NCI-H2196 (cell line): Measurements from ENCODE around the gene SSPN.

ENCODE experiments used
- DNase-seq: peaks from one replicate; lab custom pipeline; 2025; ENCODE audit not compliant: unreplicated experiment; lab: John Stamatoyannopoulos, UW

The SSPN gene

GRCh38 chr12:26255893-26256645 lies 60.7 kb downstream of the SSPN start:
- DNase-seq: no peak

DNA sequence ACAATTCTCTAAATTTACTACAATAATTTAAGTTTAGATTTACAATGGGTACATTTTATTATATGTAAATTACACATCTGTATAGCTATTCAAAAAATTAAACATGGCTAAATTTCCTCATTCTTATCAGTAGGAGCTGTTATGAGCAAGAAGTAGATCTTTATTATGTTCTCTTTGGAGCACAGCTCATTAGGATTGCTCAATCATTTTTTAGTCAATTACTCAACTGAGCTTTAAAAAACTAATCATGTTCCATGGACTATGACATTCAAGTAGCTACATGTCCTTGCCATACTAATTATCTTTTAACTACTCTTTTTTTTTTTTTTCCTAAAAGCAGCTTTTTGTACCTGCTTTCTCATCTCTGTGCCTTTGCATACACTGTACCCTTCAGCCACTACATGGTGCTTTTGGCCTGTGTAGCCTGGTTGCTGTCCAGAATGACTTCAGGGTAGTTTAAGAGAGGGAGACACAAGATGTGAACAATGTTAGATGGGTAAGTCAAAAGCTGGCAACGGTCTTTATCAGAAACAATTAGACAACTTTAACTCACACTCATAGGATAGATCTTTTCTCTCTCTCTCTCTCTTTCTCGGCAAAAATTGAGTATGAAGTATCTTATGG lies 69.0 kb downstream of the SSPN start:
- no peak for DNase-seq

GRCh38 chr12:26265606-26266005 lies 70.2 kb downstream of the SSPN start:
- DNase-seq: no peak

GRCh38 chr12:26266881-26267280 lies 71.5 kb downstream of the SSPN start:
- no peak for DNase-seq

- no peak for DNase-seq
Measured at GRCh38 chr12:26268841-26269561, 73.6 kb downstream of the SSPN start.

DNA sequence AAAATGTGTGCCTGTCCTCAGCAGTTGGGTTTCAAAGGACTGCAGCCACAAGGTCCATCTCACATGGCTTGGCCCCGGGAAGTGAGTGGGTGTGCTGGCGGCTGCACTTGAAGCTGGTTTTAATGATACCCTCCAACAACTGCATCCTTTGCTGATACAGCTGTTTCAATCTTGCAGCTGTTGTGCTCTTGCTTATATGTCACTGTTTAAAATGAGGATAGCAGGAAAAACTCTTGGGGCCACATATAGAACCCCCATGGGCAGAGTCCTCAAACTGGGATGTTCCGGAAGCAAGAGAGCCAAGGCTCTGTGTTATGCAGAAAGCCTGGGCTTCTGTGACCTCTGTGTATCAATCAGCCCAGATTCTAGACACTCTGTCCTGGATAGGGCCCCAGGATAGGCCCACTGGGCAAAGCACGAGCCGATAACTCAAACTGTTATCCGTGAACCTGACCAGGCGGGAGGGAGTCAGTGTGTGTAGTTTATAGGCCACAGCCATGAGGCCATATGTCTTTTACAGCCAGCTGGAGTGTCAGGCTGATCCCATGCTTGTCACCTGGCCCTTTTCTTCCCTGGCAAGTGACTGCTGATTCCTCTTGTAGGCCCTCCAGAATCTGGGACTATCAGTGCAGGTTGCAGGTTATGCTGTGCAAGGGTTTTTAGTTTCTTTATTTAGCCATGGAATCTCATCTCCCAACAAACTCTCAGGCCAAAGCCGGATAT lies 74.3 kb downstream of the SSPN start:
- no peak for DNase-seq

- no peak for DNase-seq
Measured at GRCh38 chr12:26271024-26271423, 75.7 kb downstream of the SSPN start.

- DNase-seq: no peak
Measured at GRCh38 chr12:26271889-26272492, 76.6 kb downstream of the SSPN start.

DNA sequence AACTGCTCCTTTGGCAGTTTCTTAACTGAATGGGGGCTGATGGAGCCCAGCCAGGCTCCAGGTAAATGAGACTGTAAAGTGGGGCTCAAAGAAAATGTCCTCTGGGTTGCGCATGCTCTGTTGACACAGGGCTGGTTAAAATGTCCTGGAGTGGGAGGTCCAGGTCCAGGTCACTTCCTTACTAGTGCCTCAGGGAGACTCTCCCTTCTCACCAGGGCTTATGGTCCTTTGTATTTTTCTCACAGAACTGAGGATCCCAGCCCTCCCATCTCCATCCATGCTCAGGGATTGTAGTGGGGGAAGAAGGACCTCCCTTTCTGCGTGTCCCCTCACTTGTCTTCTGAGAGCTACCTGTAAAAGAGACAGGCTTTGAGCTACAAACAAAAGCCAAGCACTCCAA lies 77.5 kb downstream of the SSPN start:
- no peak for DNase-seq

- no peak for DNase-seq
Measured at GRCh38 chr12:26273811-26274210, 78.4 kb downstream of the SSPN start.

- no peak for DNase-seq
Measured at GRCh38 chr12:26274441-26275312, 79.3 kb downstream of the SSPN start.

GRCh38 chr12:26275313-26276131 lies 80.1 kb downstream of the SSPN start:
- DNase-seq: no peak

- DNase-seq: no peak
Measured at GRCh38 chr12:26276709-26277108, 81.3 kb downstream of the SSPN start.

DNA sequence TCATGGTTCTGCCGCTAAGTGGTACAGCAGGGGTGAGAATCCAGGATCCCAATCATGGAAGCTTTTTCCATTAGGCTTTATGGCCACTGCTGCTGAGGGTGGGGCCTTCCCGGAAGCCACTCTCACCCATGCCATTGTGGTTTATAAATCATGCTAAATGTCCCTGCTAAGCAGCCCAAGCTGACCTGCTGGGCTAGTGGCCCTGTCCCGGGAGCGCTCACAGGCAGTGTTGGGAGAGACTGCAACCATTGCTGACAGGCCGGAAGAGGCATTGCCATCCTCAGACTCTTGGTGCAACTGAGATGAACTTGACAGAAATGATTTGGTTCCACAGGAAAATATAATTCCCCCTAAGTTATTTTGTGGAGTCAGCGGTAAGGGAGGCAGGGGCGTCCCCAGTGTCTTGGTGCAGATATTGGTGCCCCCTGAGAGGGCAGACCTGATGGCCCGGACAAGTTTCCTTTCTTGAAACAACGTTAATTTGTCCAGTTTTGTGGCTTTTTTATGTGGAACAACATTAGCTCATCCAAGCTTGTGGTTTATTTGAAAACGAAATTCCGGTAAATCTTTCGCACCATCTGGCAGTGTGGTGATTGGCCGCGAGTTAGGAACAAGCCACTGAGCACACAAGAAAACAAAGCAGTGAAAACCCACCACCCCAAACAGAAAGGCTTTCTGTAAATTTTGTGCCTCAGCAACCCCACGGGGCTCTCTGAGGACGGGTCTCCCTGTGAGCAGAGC lies 82.3 kb downstream of the SSPN start:
- no peak for DNase-seq

- DNase-seq: no peak
Measured at GRCh38 chr12:26278266-26278665, 82.9 kb downstream of the SSPN start.

DNA sequence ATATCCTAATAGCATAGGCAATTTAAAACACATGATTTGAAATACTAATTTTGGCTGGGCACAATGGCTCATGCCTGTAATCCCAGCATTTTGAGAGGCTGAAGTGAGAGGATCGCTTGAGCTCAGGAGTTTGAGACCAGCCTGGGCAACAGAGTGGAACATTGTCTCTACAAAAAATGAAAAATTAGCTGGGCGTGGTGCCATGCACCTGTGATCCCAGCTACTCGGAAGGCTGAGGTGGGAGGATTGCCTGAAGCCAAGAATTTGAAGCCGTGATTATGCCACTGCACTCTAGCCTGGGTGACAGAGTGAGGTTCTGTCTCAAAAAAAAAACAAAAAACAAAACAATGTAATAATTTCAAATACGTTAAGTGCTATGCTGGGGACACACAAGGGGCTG lies 83.3 kb downstream of the SSPN start:
- no peak for DNase-seq

DNA sequence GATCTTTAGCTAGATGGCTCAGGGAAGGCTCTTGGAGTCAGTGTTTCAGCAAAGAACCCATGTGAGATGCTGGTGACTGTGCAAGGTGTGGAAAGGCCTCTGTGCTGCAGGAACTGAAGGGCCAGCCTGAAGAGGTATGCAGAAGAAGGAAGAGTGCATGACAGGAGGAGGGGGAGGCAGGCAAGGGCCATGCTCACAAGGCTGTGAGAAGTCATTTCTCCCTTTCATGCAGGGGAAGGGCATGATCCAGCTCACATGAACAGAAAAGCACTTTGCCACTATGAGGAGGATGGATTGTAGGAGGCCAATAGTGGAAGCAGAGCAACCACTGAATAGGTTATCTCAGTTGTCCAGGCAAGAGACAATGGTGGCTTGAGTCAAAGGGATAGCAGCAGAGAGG lies 83.7 kb downstream of the SSPN start:
- no peak for DNase-seq

GRCh38 chr12:26279908-26280307 lies 84.5 kb downstream of the SSPN start:
- no peak for DNase-seq

DNA sequence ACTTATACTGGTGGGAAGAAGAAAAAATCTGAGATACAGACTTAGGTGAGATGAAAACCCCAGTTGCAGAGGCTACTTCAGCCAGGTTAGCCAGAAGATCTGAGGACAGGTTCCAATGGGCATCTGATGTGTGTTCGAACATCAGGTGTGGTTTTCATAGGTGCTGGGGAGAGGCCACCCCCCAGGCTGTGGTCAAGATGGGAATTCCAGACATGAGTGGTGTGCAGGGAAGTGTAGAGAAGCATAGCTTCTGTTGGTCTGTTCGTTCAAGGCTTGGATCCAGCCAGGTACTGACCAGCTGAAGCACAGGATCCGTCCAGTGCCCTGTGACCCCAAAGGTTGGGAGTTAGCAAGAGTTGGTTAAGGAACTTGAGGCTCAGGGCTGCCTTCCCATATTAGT lies 85.5 kb downstream of the SSPN start:
- DNase-seq: no peak
